Cardiac septum (tissue), 1 donor: Measurements from ENCODE around the gene ZNF827. TPM values are rescaled to one million over a fixed set of nuclear protein-coding genes. Genes with fewer than 3 reads are reported as not detected.

Experiments
- DNase-seq: peaks from one replicate; pipeline ENCODE4 v3.0.0-alpha.2; 2020; ENCODE audit warnings: low spot score
- intact Hi-C: fragments of 100-400 bp; cut with DNase I; formaldehyde crosslinking; loops from one replicate; pipeline ENCODE4 v1.14.0; 2022
- total RNA-seq: library from RNA; stranded (reverse); fragmentation: NEBNext Ultra II Directional; extraction: Animal tissue kit (Norgen Biotek cat#: 25700); gene quantifications from one replicate; pipeline ENCODE4 v1.2.1, GENCODE V29; 2021
- donor health status: DM: no; HTN: no; CAD: no.

Gene ZNF827
- total RNA-seq, 1 donor from 2014 or later: 28.3 TPM

DNA sequence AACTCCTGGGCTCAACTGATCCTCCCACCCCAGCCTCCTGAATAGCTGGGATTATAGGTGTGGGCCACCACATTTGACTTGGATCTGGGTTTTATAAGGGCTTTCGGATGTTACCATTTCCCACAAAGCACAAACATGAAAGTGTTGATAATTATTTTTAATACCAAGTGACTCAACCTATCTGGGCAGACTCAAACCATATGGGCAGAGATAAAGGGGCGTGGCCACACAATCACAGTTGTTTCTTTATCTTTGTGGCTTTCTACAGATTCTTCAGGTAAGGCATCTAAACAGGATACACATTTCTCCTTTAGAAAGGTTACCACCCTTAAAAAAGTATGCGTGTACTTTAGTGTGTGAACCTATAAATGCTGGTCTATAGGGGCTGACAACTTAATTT is 122.5 kb downstream of the ZNF827 start:
- DNase-seq: no peak
- intact Hi-C loops: loop anchor here (5.0 kb wide), 1 partner anchor 194 kb away; no protein-coding TSS in a partner anchor

GRCh38 chr4:145815626-145816025 is 123.0 kb downstream of the ZNF827 start:
- intact Hi-C loops: loop anchor here (5.0 kb wide), 1 partner anchor 193 kb away; no protein-coding TSS in a partner anchor
- no peak for DNase-seq

- intact Hi-C loops: loop anchor here (5.0 kb wide), 1 partner anchor 193 kb away; no protein-coding TSS in a partner anchor
Observed at GRCh38 chr4:145815027-145815612, 123.5 kb downstream of the ZNF827 start.

GRCh38 chr4:145814246-145814645 is 124.4 kb downstream of the ZNF827 start:
- no peak for DNase-seq
- intact Hi-C loops: no loop called here

More at GRCh38 chr4:145815027-145815612, 123.5 kb downstream of the ZNF827 start:
- DNase-seq: no peak

GRCh38 chr4:145812919-145813318 is 125.7 kb downstream of the ZNF827 start:
- intact Hi-C loops: no loop called here
- DNase-seq: no peak

DNA sequence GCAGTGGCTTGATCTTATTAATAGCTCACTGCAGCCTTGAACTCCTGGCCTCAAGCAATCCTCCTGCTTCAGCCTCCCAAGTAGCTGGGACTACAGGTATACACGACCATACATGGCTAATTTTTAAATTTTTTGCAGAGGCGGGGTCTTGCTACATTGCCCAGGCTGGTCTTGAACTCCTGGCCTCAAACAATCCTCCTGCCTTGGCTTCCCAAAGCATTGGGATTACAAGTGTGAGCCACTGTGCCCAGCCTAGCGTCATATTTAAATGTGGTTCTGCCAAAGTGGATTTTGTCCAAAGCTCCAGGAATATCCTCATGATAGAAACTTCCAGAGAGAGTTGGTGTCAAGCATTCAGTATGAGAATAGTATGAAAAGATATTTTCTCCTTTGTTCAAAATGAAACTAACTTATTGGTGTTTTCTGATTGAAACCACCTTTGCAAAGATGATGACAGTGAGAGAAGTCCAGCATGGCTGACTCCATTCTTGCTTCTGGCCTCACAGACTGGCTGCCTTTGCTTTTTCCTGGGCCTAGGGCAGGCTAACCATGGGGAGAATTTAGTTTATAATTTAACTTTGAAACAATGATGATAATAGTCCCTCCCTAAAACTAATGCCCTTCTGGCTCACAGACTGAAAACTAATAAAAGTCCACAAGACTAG is 129.6 kb downstream of the ZNF827 start:
- intact Hi-C loops: loop anchor here (2.0 to 5.0 kb wide), 2 partner anchors 74 to 192 kb away; partner anchors contain the start of gene MMAA
- DNase-seq: no peak

DNA sequence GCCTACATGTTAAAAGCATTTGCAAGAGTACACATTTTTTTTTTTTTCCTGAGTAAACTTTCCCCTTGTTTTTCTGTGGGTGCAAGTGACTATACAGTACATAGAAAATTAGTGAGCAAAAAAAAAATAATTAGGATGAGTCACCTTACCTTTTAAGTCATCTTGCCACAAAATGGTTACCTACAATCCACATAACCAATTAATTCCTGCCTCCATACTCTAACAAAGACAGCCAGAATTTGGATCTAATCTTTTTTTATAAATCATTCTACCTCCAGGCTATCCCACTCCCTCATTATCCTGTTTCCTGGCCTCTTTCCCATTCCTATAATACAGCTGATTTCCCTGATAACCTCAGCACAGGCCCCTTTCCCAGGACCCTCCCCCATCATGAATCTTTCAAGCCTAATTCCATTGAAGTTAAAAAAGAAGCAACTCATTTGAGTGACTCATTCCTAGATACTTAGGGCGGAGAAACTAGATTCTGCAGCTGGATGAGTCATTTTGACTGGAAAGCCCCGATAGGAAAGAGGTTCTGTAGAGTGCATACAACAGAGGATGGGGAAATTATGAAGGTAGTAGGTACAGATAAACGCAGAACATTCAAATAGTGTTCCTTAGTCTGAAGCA is 130.5 kb downstream of the ZNF827 start:
- DNase-seq: no peak
- intact Hi-C loops: loop anchor here (2.0 to 5.0 kb wide), 2 partner anchors 73 to 191 kb away; partner anchors contain the start of gene MMAA

GRCh38 chr4:145805490-145805889 is 133.1 kb downstream of the ZNF827 start:
- DNase-seq: no peak
- intact Hi-C loops: loop anchor here (5.0 kb wide), 1 partner anchor 188 kb away; the partner anchor contains the start of gene MMAA

DNA sequence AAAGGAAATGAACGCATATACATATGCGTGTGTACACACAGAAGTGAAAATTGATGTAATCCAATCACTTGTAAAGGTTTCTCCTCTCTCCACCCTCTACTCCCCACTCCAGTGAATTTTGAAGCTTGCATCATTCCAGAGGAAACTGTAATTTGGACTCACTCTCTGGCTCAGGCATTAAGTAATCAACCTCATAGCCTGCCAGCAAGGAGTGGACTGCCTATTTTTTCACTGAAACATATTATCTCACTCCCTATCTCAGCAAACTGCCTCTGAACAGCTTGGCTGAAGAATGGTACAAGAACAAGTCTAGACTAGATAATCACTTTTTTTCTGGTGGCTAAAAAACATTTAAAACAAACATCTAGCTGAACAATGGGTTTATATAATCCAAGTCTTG is 134.5 kb downstream of the ZNF827 start:
- DNase-seq: no peak
- intact Hi-C loops: no loop called here

GRCh38 chr4:145799223-145799622 is 139.4 kb downstream of the ZNF827 start:
- intact Hi-C loops: no loop called here
- no peak for DNase-seq

DNA sequence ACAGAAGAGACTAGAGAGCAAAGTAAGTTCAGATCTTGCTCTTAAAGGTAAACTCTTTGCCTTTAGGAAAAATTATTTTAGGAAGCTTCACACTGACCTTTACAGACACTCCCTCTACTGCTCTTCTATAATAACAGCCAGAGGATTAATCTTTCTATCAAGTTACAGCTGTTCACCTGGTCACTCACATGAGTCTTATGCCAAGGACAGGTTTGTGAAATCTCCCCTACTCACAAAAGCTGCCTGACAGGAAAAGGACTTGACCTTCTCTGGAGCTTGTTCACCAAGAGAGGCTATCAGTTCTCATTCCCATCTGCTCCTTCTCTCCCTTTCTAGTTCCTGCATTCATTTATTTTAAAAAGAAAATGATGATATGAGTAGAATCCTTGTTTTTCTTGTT is 141.3 kb downstream of the ZNF827 start:
- DNase-seq: no peak
- intact Hi-C loops: no loop called here

DNA sequence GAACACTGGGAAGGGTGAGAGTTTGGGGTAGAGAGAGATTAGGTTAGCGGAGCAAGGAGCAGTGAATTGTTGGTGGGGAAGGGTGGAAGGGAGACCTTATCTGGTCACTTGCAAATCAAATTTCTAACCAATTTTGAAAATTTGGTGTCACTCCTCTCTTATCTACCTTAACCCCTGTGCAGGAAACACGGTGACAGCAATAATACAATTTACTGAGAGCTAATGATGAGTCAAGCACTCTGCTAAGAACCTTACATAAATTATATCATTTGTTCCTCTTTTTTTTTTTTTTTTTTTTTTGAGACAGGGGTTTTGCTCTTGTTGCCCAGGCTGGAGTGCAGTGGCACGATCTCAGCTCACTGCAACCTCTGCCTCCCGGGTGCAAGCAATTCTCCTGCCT is 142.3 kb downstream of the ZNF827 start:
- intact Hi-C loops: no loop called here
- DNase-seq: no peak

DNA sequence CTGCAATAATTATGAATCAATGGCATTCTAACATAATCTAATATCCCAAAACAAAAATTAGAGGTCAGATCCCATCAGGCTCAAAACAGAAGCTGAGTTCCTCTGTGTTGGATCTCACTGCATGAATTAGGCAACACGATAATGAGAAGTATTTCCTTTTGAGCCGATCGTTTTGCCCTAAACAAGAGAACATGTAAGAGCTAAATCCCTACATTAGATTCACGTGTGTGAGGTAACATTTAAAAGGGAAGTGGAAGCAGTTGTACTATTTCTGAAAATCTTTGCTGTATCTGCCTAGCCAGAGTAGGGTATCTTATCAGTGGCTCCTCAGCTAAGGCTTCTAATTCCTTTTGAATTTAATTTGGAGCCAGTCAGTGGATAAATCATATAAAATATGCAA is 143.1 kb downstream of the ZNF827 start:
- DNase-seq: no peak
- intact Hi-C loops: no loop called here

DNA sequence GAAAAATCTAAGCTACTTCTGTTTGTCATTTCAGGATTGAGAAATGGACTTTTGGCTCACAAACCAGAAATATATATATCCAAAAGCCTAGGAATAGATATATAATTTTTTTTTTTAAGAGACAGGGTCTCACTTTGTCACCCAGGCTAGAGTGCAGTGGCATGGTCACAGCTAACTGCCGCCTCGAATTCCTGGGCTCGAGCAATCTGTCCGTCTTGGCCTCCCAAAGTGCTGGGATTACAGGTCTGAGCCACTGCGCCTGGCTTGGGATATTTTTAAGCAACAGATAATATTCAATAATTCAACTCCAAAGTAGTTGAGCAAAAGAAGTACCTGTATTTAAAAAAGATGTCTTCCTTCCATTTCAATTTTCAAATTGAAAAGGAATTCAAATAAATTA is 146.2 kb downstream of the ZNF827 start:
- DNase-seq: no peak
- intact Hi-C loops: no loop called here

DNA sequence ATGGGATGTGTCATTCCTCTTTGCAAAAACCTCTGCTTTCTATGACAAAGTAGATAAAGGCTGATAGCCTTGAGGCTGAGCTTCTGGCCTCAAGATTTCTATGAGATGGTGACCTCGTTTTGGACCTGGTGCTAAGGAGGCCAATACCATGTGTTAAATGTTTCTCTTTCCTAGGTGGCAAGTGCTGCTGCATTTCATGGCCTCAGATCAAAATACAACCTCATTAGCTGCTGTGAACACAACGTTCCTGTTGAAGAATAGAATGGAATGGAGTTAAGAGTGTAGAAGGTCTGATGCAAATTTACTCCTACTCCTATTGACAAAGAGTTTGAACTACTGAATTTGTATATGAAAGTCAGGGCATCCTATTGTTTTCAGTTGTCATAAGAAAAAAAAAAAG is 146.6 kb downstream of the ZNF827 start:
- intact Hi-C loops: no loop called here
- no peak for DNase-seq

- intact Hi-C loops: no loop called here
- no peak for DNase-seq
Observed at GRCh38 chr4:145788755-145789154, 149.9 kb downstream of the ZNF827 start.

DNA sequence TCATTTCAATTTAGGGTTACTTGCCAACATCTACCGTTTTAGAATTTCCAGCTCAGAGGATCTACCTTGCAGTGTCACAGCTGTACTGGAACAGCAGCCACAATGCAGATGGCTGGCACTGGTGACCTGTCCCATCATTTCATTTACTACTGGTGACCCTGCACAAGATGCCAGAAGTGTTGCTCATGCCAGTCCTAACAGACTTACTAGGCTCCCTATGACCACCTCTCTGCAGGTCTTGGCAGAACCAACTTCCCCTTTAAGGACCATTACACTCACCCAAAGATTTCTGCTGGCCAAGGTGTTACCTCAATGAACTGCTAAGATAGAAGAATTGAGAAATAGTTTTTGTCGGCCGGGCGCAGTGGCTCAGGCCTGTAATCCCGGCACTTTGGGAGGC is 151.8 kb downstream of the ZNF827 start:
- intact Hi-C loops: no loop called here
- DNase-seq: no peak

DNA sequence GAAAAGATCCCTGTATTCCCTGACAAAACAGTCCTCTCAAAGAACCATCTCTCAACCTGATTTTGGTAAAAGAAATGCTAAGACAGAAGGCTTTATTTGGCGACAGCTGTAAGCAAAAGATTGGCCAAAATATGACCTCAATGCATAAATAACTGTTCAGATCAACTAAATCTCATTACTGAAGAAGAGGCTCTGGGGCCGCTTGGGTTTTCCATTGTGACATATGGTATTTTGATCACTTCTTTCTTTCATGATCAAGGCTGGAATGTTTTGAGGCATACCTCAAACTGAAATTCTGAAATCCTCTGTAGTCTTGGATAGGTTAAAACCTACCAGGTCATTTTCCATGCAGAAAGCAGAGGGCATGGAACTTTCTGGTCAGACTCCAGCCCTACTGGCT is 152.4 kb downstream of the ZNF827 start:
- intact Hi-C loops: no loop called here
- no peak for DNase-seq

DNA sequence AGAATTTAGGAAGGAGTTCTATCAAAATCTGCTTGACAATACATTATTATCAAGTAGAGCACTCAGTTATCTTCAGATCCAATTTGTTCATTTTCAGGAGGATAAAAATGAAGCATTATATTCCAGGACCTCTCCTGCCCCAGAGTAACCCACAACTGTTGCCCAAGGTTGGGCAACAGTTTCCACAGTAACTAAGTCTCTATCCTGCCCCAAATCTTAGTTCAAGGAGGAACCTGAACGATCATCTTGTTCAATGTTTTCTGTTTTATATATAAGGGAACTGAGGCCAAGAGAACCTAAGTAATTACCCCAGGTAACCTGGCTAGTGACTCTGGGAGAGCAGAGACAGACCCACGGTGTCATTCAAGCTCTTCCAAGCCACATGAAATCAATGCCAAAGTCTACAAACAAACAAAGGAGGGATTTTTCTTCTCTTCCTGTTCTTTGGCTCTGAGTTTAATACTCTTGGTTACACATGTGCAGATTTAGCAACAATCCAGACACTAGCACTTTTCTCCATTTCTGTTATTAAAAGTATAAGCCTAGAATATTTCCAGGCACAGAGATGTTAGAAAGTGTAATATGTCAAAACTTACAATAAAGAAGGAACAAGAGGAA is 153.1 kb downstream of the ZNF827 start:
- intact Hi-C loops: no loop called here
- no peak for DNase-seq

DNA sequence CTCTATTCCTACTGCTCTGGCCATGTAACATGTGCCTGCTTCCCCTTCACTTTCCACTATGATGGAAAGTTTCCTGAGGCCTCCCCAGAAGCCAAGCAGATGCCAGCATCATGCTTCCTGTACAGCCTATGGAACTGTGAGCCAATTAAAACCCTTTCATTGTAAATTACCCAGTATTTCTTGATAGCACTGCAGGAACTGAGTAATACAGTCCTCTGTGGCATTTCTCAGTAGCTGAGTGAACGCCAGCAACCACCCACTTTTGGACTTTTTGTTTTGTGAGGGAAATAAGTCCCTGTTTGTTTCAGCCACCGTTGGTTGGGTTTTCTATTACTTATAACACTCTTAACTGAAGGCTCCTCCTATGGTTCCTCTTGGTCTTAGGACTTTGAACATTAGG is 154.6 kb downstream of the ZNF827 start:
- DNase-seq: no peak
- intact Hi-C loops: no loop called here
